HEK293 (cell line): ENCODE measurements around the gene AEN.

Source experiments
- CTCF ChIA-PET: fragments of 350-600 bp; formaldehyde crosslinking; extraction: SDS; loops from one replicate; lab custom pipeline; 2021; ENCODE audit warnings: antibody characterized with exemption; lab: Yijun Ruan, JAX
- POLR2A ChIA-PET: fragments of 300-600 bp; formaldehyde crosslinking; extraction: SDS; loops from one replicate; lab custom pipeline; 2020; ENCODE audit warnings: antibody characterized with exemption, inconsistent platforms; lab: Yijun Ruan, JAX
- H3K27ac ChIP-seq: fragments of 200-500 bp; sonication (Bioruptor generic); 2 replicates; pipeline ENCODE4 v1.5.1; 2014; ENCODE audit warnings: low read depth, low read length, control low read depth, inconsistent platforms; ENCODE audit errors: extremely low read depth
- H3K36me3 ChIP-seq, 2 experiments: fragments of 200-500 bp in 1 of 2; sonication (Bioruptor generic) in 1 of 2; 1 replicate in 1 of 2; 2 replicates in 1 of 2; pipeline ENCODE4 v1.5.1; 2014 to 2017; ENCODE audit warnings: inconsistent platforms in 2 of 2, low read length in 2 of 2; ENCODE audit not compliant: control insufficient read depth in 2 of 2, insufficient read depth in 1 of 2
- H3K4me1 ChIP-seq: fragments of 200-500 bp; sonication (Bioruptor generic); 2 replicates; pipeline ENCODE4 v1.5.1; 2014; ENCODE audit warnings: mild to moderate bottlenecking, low read length, inconsistent platforms; ENCODE audit not compliant: control insufficient read depth, insufficient read depth
- H3K4me3 ChIP-seq: 2 replicates; pipeline ENCODE4 v1.5.1; 2011; ENCODE audit warnings: low read depth, mild to moderate bottlenecking, control low read depth, low read length, moderate library complexity
- H3K9me3 ChIP-seq: fragments of 200-500 bp; sonication (Bioruptor generic); 2 replicates; pipeline ENCODE4 v1.5.1; 2014; ENCODE audit warnings: low read depth, low read length, inconsistent platforms; ENCODE audit not compliant: control insufficient read depth, insufficient read depth
- MYNN ChIP-seq: fragments of 450-650 bp; formaldehyde crosslinking; IDR thresholded peaks from 2 replicates; pipeline ENCODE4 v1.5.1; 2016; ENCODE audit warnings: missing biosample characterization, missing genetic modification characterization, borderline replicate concordance
- SCRT1 ChIP-seq: fragments of 450-650 bp; formaldehyde crosslinking; IDR thresholded peaks from 2 replicates; pipeline ENCODE4 v1.5.1; 2016; ENCODE audit warnings: missing biosample characterization, missing genetic modification characterization, borderline replicate concordance
- SCRT2 ChIP-seq: fragments of 450-650 bp; formaldehyde crosslinking; IDR thresholded peaks from 2 replicates; pipeline ENCODE4 v1.5.1; 2016; ENCODE audit warnings: missing biosample characterization, missing genetic modification characterization
- TCF7L2 ChIP-seq: IDR thresholded peaks from 2 replicates; pipeline ENCODE4 v1.6.1; 2011; ENCODE audit warnings: low read depth, mild to moderate bottlenecking, inconsistent platforms, low read length, moderate library complexity, borderline replicate concordance
- ZBTB7A ChIP-seq: fragments of 450-650 bp; formaldehyde crosslinking; IDR thresholded peaks from 2 replicates; pipeline ENCODE4 v1.5.1; 2016; ENCODE audit warnings: low read depth, missing biosample characterization, missing genetic modification characterization
- ZNF157 ChIP-seq: fragments of 450-650 bp; formaldehyde crosslinking; IDR thresholded peaks from 2 replicates; pipeline ENCODE4 v1.5.1; 2016; ENCODE audit warnings: missing biosample characterization, missing genetic modification characterization
- ZNF184 ChIP-seq: fragments of 450-650 bp; IDR thresholded peaks from 2 replicates; pipeline ENCODE4 v1.5.1; 2018; ENCODE audit warnings: missing biosample characterization, mild to moderate bottlenecking, missing genetic modification characterization
- ZNF221 ChIP-seq: fragments of 450-650 bp; formaldehyde crosslinking; IDR thresholded peaks from 2 replicates; pipeline ENCODE4 v1.5.1; 2017; ENCODE audit warnings: missing biosample characterization, missing genetic modification characterization, borderline replicate concordance
- ZNF341 ChIP-seq: fragments of 450-650 bp; formaldehyde crosslinking; IDR thresholded peaks from 2 replicates; pipeline ENCODE4; 2016; ENCODE audit warnings: low read depth, missing biosample characterization, missing genetic modification characterization
- ZNF433 ChIP-seq: fragments of 450-650 bp; formaldehyde crosslinking; IDR thresholded peaks from 2 replicates; pipeline ENCODE4 v1.5.1; 2016; ENCODE audit warnings: missing biosample characterization, missing genetic modification characterization, low read depth
- ZNF704 ChIP-seq: fragments of 450-650 bp; formaldehyde crosslinking; IDR thresholded peaks from 2 replicates; pipeline ENCODE4 v1.5.1; 2016; ENCODE audit warnings: missing biosample characterization, missing genetic modification characterization
- ZNF791 ChIP-seq: fragments of 450-650 bp; formaldehyde crosslinking; IDR thresholded peaks from 2 replicates; pipeline ENCODE4 v1.5.1; 2016; ENCODE audit warnings: missing biosample characterization, missing genetic modification characterization
- ZSCAN23 ChIP-seq: fragments of 450-650 bp; formaldehyde crosslinking; IDR thresholded peaks from 2 replicates; pipeline ENCODE4 v1.5.1; 2016; ENCODE audit warnings: missing biosample characterization, missing genetic modification characterization
- TF ChIP-seq, protein P1 (sequence below): fragments of 450-650 bp; formaldehyde crosslinking; IDR thresholded peaks from 2 replicates; pipeline ENCODE4 v1.5.1; 2016; ENCODE audit warnings: missing biosample characterization, missing genetic modification characterization
- TF ChIP-seq, protein P2 (sequence below): fragments of 450-650 bp; formaldehyde crosslinking; IDR thresholded peaks from 2 replicates; pipeline ENCODE4 v1.5.1; 2016; ENCODE audit warnings: missing biosample characterization, missing genetic modification characterization

Gene AEN

DNA sequence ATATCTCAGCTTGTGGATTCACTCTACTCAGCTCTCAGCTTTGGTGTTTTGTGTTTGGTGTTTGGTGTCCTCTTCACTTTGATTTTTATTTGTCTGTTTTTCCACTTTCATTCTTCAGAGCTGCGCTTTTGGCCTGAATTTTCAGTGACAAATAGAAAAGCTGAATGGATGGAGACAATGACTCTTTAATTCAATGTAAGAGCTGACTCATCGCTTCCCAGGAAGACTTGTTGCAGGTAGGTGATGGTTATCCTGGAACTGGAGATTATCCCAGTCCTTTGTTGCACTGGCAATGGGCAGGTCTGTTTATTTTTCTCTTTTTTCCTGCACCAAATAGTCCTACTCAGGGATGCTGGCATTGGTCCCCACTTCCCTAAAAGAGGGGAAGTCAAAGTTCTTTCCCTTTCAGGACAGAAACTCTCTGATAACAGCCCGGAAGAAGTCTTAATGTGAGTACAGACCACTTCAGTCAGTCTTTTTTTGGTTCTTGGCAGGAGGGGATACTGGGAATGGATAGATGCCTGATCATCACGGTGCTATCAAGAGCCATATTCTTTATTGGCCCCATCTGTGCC lies 12.4 kb upstream of the AEN start:
- Histone ChIP-seq H3K4me3 (no peak overlapping the region), H3K9me3 (no peaks in the 10 kb centered on the region), H3K36me3 (no peaks in the 10 kb centered on the region), H3K4me1 (peaks cover 18% of the 10 kb centered on the region), H3K27ac (no peak overlapping the region)
- ChIA-PET CTCF (interaction anchor here (0.6 to 1.7 kb wide), 7 partner anchors 34 to 1865 kb away, joined by 3 to 5 read pairs (median 3); no protein-coding TSS in a partner anchor), POLR2A (interaction anchor here (1.1 kb wide), 1 partner anchor 141 kb away, joined by 4 read pairs; the partner anchor contains the start of genes MRPL46 and MRPS11)
- peak; percentile 83 for TF ChIP-seq SCRT2 (tag by site-specific recombination)
- TF ChIP-seq SCRT1 (tag by site-specific recombination): 0 out of 2 replicates have a peak, but pooled peaks have one; percentile 21
- TF ChIP-seq ZNF704: no peak

DNA sequence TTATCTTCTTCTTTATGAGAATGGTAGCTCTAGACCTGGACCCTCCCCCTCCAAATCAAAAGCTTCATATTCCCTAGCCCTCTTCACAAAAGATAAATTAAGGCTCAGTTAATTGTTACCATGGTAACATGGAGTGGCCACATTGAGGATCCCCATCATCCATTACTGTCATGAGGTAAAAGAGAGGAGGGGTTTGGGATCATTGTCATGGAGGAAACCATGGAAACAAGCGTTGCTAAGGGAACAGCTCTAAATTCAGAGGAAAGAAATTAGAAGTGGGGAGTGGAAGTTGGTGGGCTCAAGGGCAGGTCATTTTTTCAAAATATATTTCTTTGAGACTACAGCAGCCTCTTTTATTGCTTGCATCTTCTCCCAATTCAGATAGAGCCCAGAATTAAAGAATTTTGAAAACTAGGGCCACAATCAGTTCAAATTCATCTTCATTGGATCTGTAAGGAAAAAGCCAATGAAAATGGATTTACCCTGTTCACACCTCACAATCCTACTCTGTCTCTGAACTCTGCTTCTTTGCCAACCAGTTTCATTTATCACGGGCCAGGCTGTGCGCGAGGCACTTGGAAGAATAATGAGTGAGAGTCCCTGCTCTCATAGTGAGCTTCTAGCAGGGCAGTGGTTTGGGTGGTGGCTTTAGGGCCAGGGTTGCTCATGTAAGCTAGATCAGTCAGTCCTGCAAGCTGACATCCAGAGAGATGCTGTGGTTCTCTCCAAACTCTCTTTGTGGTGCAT lies 11.6 kb upstream of the AEN start:
- H3K36me3 ChIP-seq: no peaks in the 10 kb centered on the region
- ChIA-PET POLR2A (interaction anchor here (0.7 to 1.2 kb wide), 3 partner anchors 11 to 142 kb away, joined by 3 to 4 read pairs (median 4); partner anchors contain the start of genes AEN, MRPL46 and MRPS11), CTCF (interaction anchor here (0.6 to 1.4 kb wide), 3 partner anchors 139 to 362 kb away, joined by 3 to 6 read pairs (median 3); no protein-coding TSS in a partner anchor)
- TF ChIP-seq ZNF184 (tag by site-specific recombination): no peak
- no peak for TF ChIP-seq ZNF221 (tag by site-specific recombination)
- TF ChIP-seq ZNF157 (tag by site-specific recombination): no peak
- no peak for TF ChIP-seq ZNF341
- TF ChIP-seq MYNN: no peak
- TF ChIP-seq ZSCAN23 (tag by site-specific recombination): no peak
- TF ChIP-seq ZNF791 (tag by site-specific recombination): no peak
- no peak for TF ChIP-seq TCF7L2
- TF ChIP-seq, protein P1, sequence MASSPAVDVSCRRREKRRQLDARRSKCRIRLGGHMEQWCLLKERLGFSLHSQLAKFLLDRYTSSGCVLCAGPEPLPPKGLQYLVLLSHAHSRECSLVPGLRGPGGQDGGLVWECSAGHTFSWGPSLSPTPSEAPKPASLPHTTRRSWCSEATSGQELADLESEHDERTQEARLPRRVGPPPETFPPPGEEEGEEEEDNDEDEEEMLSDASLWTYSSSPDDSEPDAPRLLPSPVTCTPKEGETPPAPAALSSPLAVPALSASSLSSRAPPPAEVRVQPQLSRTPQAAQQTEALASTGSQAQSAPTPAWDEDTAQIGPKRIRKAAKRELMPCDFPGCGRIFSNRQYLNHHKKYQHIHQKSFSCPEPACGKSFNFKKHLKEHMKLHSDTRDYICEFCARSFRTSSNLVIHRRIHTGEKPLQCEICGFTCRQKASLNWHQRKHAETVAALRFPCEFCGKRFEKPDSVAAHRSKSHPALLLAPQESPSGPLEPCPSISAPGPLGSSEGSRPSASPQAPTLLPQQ: no peak
- no peaks in the 10 kb centered on the region for H3K9me3 ChIP-seq
- H3K4me3 ChIP-seq: no peak overlapping the region
- peaks cover 16% of the 10 kb centered on the region for H3K4me1 ChIP-seq
- H3K27ac ChIP-seq: no peak overlapping the region

DNA sequence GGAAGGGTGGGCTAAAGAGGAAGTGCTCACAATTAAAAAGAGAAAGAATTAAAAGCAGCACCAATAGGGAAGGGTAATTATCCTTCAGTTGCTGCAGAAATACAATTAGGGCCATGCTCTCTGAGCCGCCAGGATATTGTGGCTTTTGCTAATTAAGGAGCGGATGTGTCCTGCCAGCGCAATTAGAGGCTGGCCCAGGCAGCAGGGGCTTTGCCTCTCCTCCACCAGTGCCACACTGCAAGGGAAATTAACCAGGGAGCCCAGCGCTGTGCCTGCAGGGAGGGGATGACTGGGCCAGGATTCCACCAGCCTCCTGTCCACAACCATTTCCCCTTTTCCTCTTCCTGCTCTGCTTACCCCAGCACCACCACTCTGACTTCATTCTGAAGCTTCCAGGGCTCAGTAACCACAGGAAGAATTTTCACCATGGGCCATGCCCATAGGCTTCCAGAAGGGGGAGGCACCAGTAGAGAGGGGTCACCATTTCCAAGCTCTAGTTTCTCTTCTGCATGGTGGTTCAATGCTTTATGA lies 10.4 kb upstream of the AEN start:
- TF ChIP-seq, protein P2, sequence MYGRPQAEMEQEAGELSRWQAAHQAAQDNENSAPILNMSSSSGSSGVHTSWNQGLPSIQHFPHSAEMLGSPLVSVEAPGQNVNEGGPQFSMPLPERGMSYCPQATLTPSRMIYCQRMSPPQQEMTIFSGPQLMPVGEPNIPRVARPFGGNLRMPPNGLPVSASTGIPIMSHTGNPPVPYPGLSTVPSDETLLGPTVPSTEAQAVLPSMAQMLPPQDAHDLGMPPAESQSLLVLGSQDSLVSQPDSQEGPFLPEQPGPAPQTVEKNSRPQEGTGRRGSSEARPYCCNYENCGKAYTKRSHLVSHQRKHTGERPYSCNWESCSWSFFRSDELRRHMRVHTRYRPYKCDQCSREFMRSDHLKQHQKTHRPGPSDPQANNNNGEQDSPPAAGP (tag by site-specific recombination): no peak
- no peak for TF ChIP-seq ZSCAN23 (tag by site-specific recombination)
- no peak for TF ChIP-seq ZBTB7A (tag by site-specific recombination)
- no peak for TF ChIP-seq ZNF433
- CTCF ChIA-PET: interaction anchor here (1.4 kb wide), 1 partner anchor 140 kb away, joined by 3 read pairs; no protein-coding TSS in a partner anchor
- H3K4me1 ChIP-seq: peaks cover 4% of the 10 kb centered on the region; the same call in 1 of the 2 replicates
- H3K4me3 ChIP-seq: no peak overlapping the region
- H3K9me3 ChIP-seq: no peaks in the 10 kb centered on the region
- H3K36me3 ChIP-seq: no peaks in the 10 kb centered on the region
- H3K27ac ChIP-seq: no peak overlapping the region
- POLR2A ChIA-PET: interaction anchor here (0.6 kb wide), 1 partner anchor 113 kb away, joined by 5 read pairs; no protein-coding TSS in a partner anchor
